Measurements from ENCODE around the gene DTX1. TPM values are rescaled to one million over a fixed set of nuclear protein-coding genes. Genes with fewer than 3 reads are reported as not detected.

Gene DTX1
- total RNA-seq, 1 experiment from 2014 or later: 5.5 TPM

- ChIA-PET CTCF (interaction anchor here (0.6 to 1.0 kb wide), 2 partner anchors 38 to 56 kb away, joined by 3 to 7 read pairs; no protein-coding TSS in a partner anchor), POLR2A (ENCODE audit: low non-redundant PET) (no interaction called here)
- Histone ChIP-seq H3K36me3 (ENCODE audit: insufficient read depth, low read length, poor library complexity, severe bottlenecking) (no peaks in the 10 kb centered on the region), H3K27ac (ENCODE audit: low read depth, low read length, poor library complexity, severe bottlenecking) (no peak overlapping the region), H3K27me3 (replicated peaks; ENCODE audit: insufficient read depth, low read depth, low read length, poor library complexity) (peaks cover 2% of the 10 kb centered on the region), H3K4me1 (ENCODE audit: insufficient read depth, low read length, poor library complexity, severe bottlenecking) (no peaks in the 10 kb centered on the region), H3K4me3 (ENCODE audit: low read depth, low read length, poor library complexity, severe bottlenecking) (no peak overlapping the region), H3K9me3 (ENCODE audit: low read depth, low read length, poor library complexity, severe bottlenecking) (no peaks in the 10 kb centered on the region)
- TF ChIP-seq EZH2 (IDR thresholded peaks at IDR 0.05; ENCODE audit: borderline replicate concordance, low read depth, low read length, poor library complexity, severe bottlenecking) (no peak), CTCF (conservative IDR thresholded peaks at IDR 0.05; ENCODE audit: low read depth, low read length) (peak; percentile 85)
- BruUV-seq (replicated peaks): no TSS peak
- DNase-seq (ENCODE audit: low spot score): peak; percentile 75
- intact Hi-C loops (cut with micrococcal nuclease; ENCODE audit: unreplicated experiment): loop anchor here (1.0 kb wide), 1 partner anchor 126 kb away; no protein-coding TSS in a partner anchor
These were observed 7.8 kb upstream of the DTX1 start for GRCh38 chr12:113048716-113049127.

GRCh38 chr12:113049976-113050742 is 6.4 kb upstream of the DTX1 start:
- peaks cover 5% of the 10 kb centered on the region for H3K27me3 ChIP-seq (replicated peaks; ENCODE audit: insufficient read depth, low read depth, low read length, poor library complexity)
- no peak overlapping the region for H3K27ac ChIP-seq (ENCODE audit: low read depth, low read length, poor library complexity, severe bottlenecking)
- H3K9me3 ChIP-seq (ENCODE audit: low read depth, low read length, poor library complexity, severe bottlenecking): no peaks in the 10 kb centered on the region
- H3K4me1 ChIP-seq (ENCODE audit: insufficient read depth, low read length, poor library complexity, severe bottlenecking): no peaks in the 10 kb centered on the region
- ChIA-PET CTCF (no interaction called here), POLR2A (ENCODE audit: low non-redundant PET) (no interaction called here)
- no TSS peak for BruUV-seq (replicated peaks)
- DNase-seq (ENCODE audit: low spot score): no peak
- peak; percentile 36; the same call in 1 of the 2 replicates for TF ChIP-seq CTCF (conservative IDR thresholded peaks at IDR 0.05; ENCODE audit: low read depth, low read length)
- TF ChIP-seq EZH2 (IDR thresholded peaks at IDR 0.05; ENCODE audit: borderline replicate concordance, low read depth, low read length, poor library complexity, severe bottlenecking): no peak
- H3K4me3 ChIP-seq (ENCODE audit: low read depth, low read length, poor library complexity, severe bottlenecking): no peak overlapping the region
- H3K36me3 ChIP-seq (ENCODE audit: insufficient read depth, low read length, poor library complexity, severe bottlenecking): no peaks in the 10 kb centered on the region
- intact Hi-C loops (cut with micrococcal nuclease; ENCODE audit: unreplicated experiment): loop anchor here (5.0 to 10.0 kb wide), 3 partner anchors 47 to 375 kb away; partner anchors contain the start of gene SDSL

- no TSS peak for BruUV-seq (replicated peaks)
- CTCF ChIA-PET: no interaction called here
- no peak for DNase-seq (ENCODE audit: low spot score)
- TF ChIP-seq CTCF (conservative IDR thresholded peaks at IDR 0.05; ENCODE audit: low read depth, low read length): no peak
- TF ChIP-seq EZH2 (IDR thresholded peaks at IDR 0.05; ENCODE audit: borderline replicate concordance, low read depth, low read length, poor library complexity, severe bottlenecking): no peak
- Histone ChIP-seq H3K4me1 (ENCODE audit: insufficient read depth, low read length, poor library complexity, severe bottlenecking) (no peaks in the 10 kb centered on the region), H3K27me3 (replicated peaks; ENCODE audit: insufficient read depth, low read depth, low read length, poor library complexity) (peaks cover 8% of the 10 kb centered on the region), H3K27ac (ENCODE audit: low read depth, low read length, poor library complexity, severe bottlenecking) (no peak overlapping the region), H3K36me3 (ENCODE audit: insufficient read depth, low read length, poor library complexity, severe bottlenecking) (no peaks in the 10 kb centered on the region), H3K4me3 (ENCODE audit: low read depth, low read length, poor library complexity, severe bottlenecking) (no peak overlapping the region), H3K9me3 (ENCODE audit: low read depth, low read length, poor library complexity, severe bottlenecking) (no peaks in the 10 kb centered on the region)
- POLR2A ChIA-PET (ENCODE audit: low non-redundant PET): no interaction called here
- intact Hi-C loops (cut with micrococcal nuclease; ENCODE audit: unreplicated experiment): loop anchor here (5.0 to 10.0 kb wide), 3 partner anchors 47 to 374 kb away; partner anchors contain the start of gene SDSL
These were observed 5.7 kb upstream of the DTX1 start for GRCh38 chr12:113050795-113051194.
